HG03159 (cell line): ENCODE measurements around the gene PROC.
"Not testable (repeated sequence)": the region's sequence is repeated elsewhere in the genome, so short reads cannot be mapped to it uniquely, and the experiment has no call there.

Experiments
- ATAC-seq: cut with Tn5 transposase; IDR thresholded peaks from one replicate; pipeline ENCODE4 v1.9.1; 2021; ENCODE audit warnings: mild to moderate bottlenecking, moderate library complexity; ENCODE audit not compliant: unreplicated experiment

The PROC gene

GRCh38 chr2:127392828-127393578, 25.2 kb upstream of the PROC start:
- ATAC-seq = no peak

- ATAC-seq = no peak
These were observed 23.7 kb upstream of the PROC start for GRCh38 chr2:127394492-127394891.

- no peak for ATAC-seq
These were observed 20.5 kb upstream of the PROC start for GRCh38 chr2:127397568-127398238.

- peak; percentile 83 for ATAC-seq
These were observed 20.0 kb upstream of the PROC start for GRCh38 chr2:127398239-127398590.

GRCh38 chr2:127400533-127400896, 17.7 kb upstream of the PROC start:
- no peak for ATAC-seq

- ATAC-seq = no peak
These were observed 17.1 kb upstream of the PROC start for GRCh38 chr2:127400897-127401756.

- no peak for ATAC-seq
These were observed 16.2 kb upstream of the PROC start for GRCh38 chr2:127401757-127402695.

- no peak for ATAC-seq
These were observed 14.8 kb upstream of the PROC start for GRCh38 chr2:127403460-127403859.

- no peak for ATAC-seq
These were observed 13.6 kb upstream of the PROC start for GRCh38 chr2:127404466-127405254.

GRCh38 chr2:127405255-127405610, 13.0 kb upstream of the PROC start:
- ATAC-seq = no peak

- ATAC-seq = no peak
These were observed 11.8 kb upstream of the PROC start for GRCh38 chr2:127406454-127406853.

GRCh38 chr2:127407091-127407490, 11.1 kb upstream of the PROC start:
- ATAC-seq = no peak

GRCh38 chr2:127407661-127408003, 10.6 kb upstream of the PROC start:
- ATAC-seq = peak; percentile 14

GRCh38 chr2:127408004-127408806, 10.0 kb upstream of the PROC start:
- peak; percentile 68 for ATAC-seq

GRCh38 chr2:127408807-127409099, 9.5 kb upstream of the PROC start:
- no peak for ATAC-seq

- ATAC-seq = not testable (repeated sequence)
These were observed 8.5 kb upstream of the PROC start for GRCh38 chr2:127409716-127410115.

GRCh38 chr2:127410871-127411652, 7.2 kb upstream of the PROC start:
- ATAC-seq = peak; percentile 45

- no peak for ATAC-seq
These were observed 6.4 kb upstream of the PROC start for GRCh38 chr2:127411653-127412369.
